DND-41 (cell line): ENCODE results near the gene MCOLN3.

Source experiments
- ATAC-seq: fragments of 200-7000 bp; cut with Tn5 transposase; 3 replicates; pipeline ENCODE4 v1.9.1; 2021; ENCODE audit warnings: low read depth; ENCODE audit not compliant: insufficient read depth
- DNase-seq: peaks from one replicate; pipeline ENCODE4 v3.0.0-alpha.2; 2020
- H2AFZ ChIP-seq: 2 replicates; pipeline ENCODE4 v1.6.0; 2012; ENCODE audit warnings: low read depth, low read length
- H3K27ac ChIP-seq: 2 replicates; pipeline ENCODE4 v1.5.1; 2012; ENCODE audit warnings: low read length, inconsistent platforms
- H3K27me3 ChIP-seq: fragments of 200-600 bp; sonication (generic); 2 replicates; pipeline ENCODE4 v1.6.0; 2012; ENCODE audit warnings: low read length, mild to moderate bottlenecking, inconsistent platforms; ENCODE audit not compliant: insufficient read depth, poor library complexity
- H3K36me3 ChIP-seq: 2 replicates; pipeline ENCODE4 v1.5.1; 2012; ENCODE audit warnings: low read length, inconsistent platforms; ENCODE audit not compliant: insufficient read depth
- H3K4me1 ChIP-seq: 2 replicates; pipeline ENCODE4 v1.5.1; 2012; ENCODE audit warnings: mild to moderate bottlenecking, low read length; ENCODE audit not compliant: insufficient read depth
- H3K4me2 ChIP-seq: 2 replicates; pipeline ENCODE4 v1.6.0; 2012; ENCODE audit warnings: mild to moderate bottlenecking, moderate library complexity, low read length, inconsistent platforms; ENCODE audit not compliant: insufficient read depth
- H3K4me3 ChIP-seq, 2 experiments: fragments of 200-600 bp in 1 of 2; shearing (Covaris generic) in 1 of 2; 2 replicates each; pipeline ENCODE4 v1.5.1; 2012 to 2016; ENCODE audit warnings: inconsistent platforms in 2 of 2, low read length in 2 of 2, mild to moderate bottlenecking in 2 of 2, low read depth in 1 of 2, moderate library complexity in 1 of 2
- H3K79me2 ChIP-seq: 2 replicates; pipeline ENCODE4 v1.6.0; 2012; ENCODE audit warnings: low read length, inconsistent platforms; ENCODE audit not compliant: insufficient read depth
- H3K9ac ChIP-seq: 2 replicates; pipeline ENCODE4 v1.6.0; 2012; ENCODE audit warnings: low read depth, mild to moderate bottlenecking, inconsistent platforms, low read length, moderate library complexity
- H3K9me3 ChIP-seq: 2 replicates; pipeline ENCODE4 v1.5.1; 2012; ENCODE audit warnings: low read length, moderate library complexity, mild to moderate bottlenecking, inconsistent platforms; ENCODE audit not compliant: insufficient read depth, severe bottlenecking
- H4K20me1 ChIP-seq: 2 replicates; pipeline ENCODE4 v1.6.0; 2012; ENCODE audit warnings: low read length; ENCODE audit not compliant: insufficient read depth
- CTCF ChIP-seq: IDR thresholded peaks from 2 replicates; pipeline ENCODE4 v1.5.1; 2012; ENCODE audit warnings: borderline replicate concordance, low read length, moderate library complexity, mild to moderate bottlenecking; ENCODE audit not compliant: poor library complexity, severe bottlenecking; ENCODE audit errors: extremely low read depth
- EZH2 ChIP-seq: IDR thresholded peaks from 3 replicates; pipeline ENCODE4 v1.6.1; 2012; ENCODE audit warnings: borderline replicate concordance, low read depth, mild to moderate bottlenecking, moderate library complexity, low read length, inconsistent platforms; ENCODE audit not compliant: severe bottlenecking

MCOLN3 gene

GRCh38 chr1:85047472-85048295 lies 616 bp downstream of the MCOLN3 start:
- Histone ChIP-seq H3K79me2 (no peaks in the 10 kb centered on the region), H3K4me1 (peaks cover 26% of the 10 kb centered on the region), H3K9ac (no peak overlapping the region), H2AFZ (no peak overlapping the region), H3K27me3 (no peaks in the 10 kb centered on the region), H3K4me2 (no peak overlapping the region), H3K4me3 (no peak overlapping the region), H3K27ac (no peak overlapping the region), H4K20me1 (no peaks in the 10 kb centered on the region), H3K9me3 (no peaks in the 10 kb centered on the region), H3K36me3 (no peaks in the 10 kb centered on the region)
- no peak for TF ChIP-seq EZH2
- TF ChIP-seq CTCF: no peak
- DNase-seq: no peak
- ATAC-seq: no peak

GRCh38 chr1:85047144-85047471 lies 1.2 kb downstream of the MCOLN3 start:
- DNase-seq (no peak), ATAC-seq (no peak)
- H4K20me1 ChIP-seq: no peaks in the 10 kb centered on the region
- H3K79me2 ChIP-seq: no peaks in the 10 kb centered on the region
- H3K4me3 ChIP-seq: no peak overlapping the region
- no peak overlapping the region for H3K4me2 ChIP-seq
- peaks cover 26% of the 10 kb centered on the region for H3K4me1 ChIP-seq
- no peak overlapping the region for H3K9ac ChIP-seq
- no peak overlapping the region for H2AFZ ChIP-seq
- no peaks in the 10 kb centered on the region for H3K36me3 ChIP-seq
- H3K9me3 ChIP-seq: no peaks in the 10 kb centered on the region
- H3K27ac ChIP-seq: no peak overlapping the region
- TF ChIP-seq CTCF (no peak), EZH2 (no peak)
- H3K27me3 ChIP-seq: no peaks in the 10 kb centered on the region

GRCh38 chr1:85042413-85042812 lies 5.9 kb downstream of the MCOLN3 start:
- no peak overlapping the region for H3K4me3 ChIP-seq
- H3K9ac ChIP-seq: no peak overlapping the region
- no peaks in the 10 kb centered on the region for H3K9me3 ChIP-seq
- ATAC-seq (no peak), DNase-seq (no peak)
- H2AFZ ChIP-seq: no peak overlapping the region
- no peaks in the 10 kb centered on the region for H3K4me1 ChIP-seq
- no peak overlapping the region for H3K4me2 ChIP-seq
- H4K20me1 ChIP-seq: no peaks in the 10 kb centered on the region
- no peaks in the 10 kb centered on the region for H3K27me3 ChIP-seq
- H3K36me3 ChIP-seq: no peaks in the 10 kb centered on the region
- no peak for TF ChIP-seq CTCF
- no peak for TF ChIP-seq EZH2
- no peaks in the 10 kb centered on the region for H3K79me2 ChIP-seq
- no peak overlapping the region for H3K27ac ChIP-seq
